B cell (primary cell): ENCODE results near the gene ICAM5. TPM values are rescaled to one million over a fixed set of nuclear protein-coding genes. Genes with fewer than 3 reads are reported as not detected.

Experiments
- ATAC-seq: fragments of 200-7000 bp; cut with Tn5 transposase; one replicate; pipeline ENCODE4 v1.10.0; 2021; ENCODE audit warnings: low read depth, mild to moderate bottlenecking, moderate number of reproducible peaks, moderate library complexity
- CTCF ChIA-PET: fragments of 350-600 bp; sonication (Branson Sonifier 250); formaldehyde crosslinking; loops from one replicate; lab custom pipeline; 2021; ENCODE audit warnings: antibody characterized with exemption, inconsistent platforms; lab: Charles Lee
- POLR2A ChIA-PET: fragments of 350-600 bp; sonication (Branson Sonifier 250); formaldehyde crosslinking; loops from one replicate; lab custom pipeline; 2021; ENCODE audit warnings: antibody characterized with exemption; lab: Charles Lee
- DNase-seq: peaks from one replicate; pipeline ENCODE4 v3.0.0; 2013
- H2AFZ ChIP-seq: 2 replicates; pipeline ENCODE4 v1.6.1; 2012; ENCODE audit warnings: mild to moderate bottlenecking, low read depth, low read length; ENCODE audit not compliant: insufficient read depth, poor library complexity, severe bottlenecking
- H3K27ac ChIP-seq, 2 donors: 1 replicate in 1 of 2; 2 replicates in 1 of 2; pipeline ENCODE4 v1.5.1; 2012 to 2013; ENCODE audit warnings: low read length in 2 of 2, mild to moderate bottlenecking in 2 of 2, moderate library complexity in 1 of 2
- H3K27me3 ChIP-seq, 4 experiments: fragments of 200-600 bp in 1 of 4; sonication (generic) in 1 of 4; replicated peaks in 1 of 4; 1 replicate in 2 of 4; 2 replicates in 2 of 4; pipeline versions ENCODE4 v1.6.1 to v1.7.0; 2013 to 2016; ENCODE audit warnings: low read length in 3 of 4, mild to moderate bottlenecking in 2 of 4, mixed read lengths in 1 of 4, moderate library complexity in 1 of 4; ENCODE audit not compliant: insufficient read depth in 4 of 4, control insufficient read depth in 3 of 4; ENCODE audit errors: control extremely low read depth in 1 of 4
- H3K36me3 ChIP-seq, 2 experiments: replicated peaks in 1 of 2; 1 replicate in 1 of 2; 2 replicates in 1 of 2; pipeline versions ENCODE4 v1.6.1 to v1.7.1; 2013; ENCODE audit warnings: low read length in 1 of 2; ENCODE audit not compliant: insufficient read depth in 2 of 2, control insufficient read depth in 1 of 2; ENCODE audit errors: control extremely low read depth in 1 of 2, extremely low read depth in 1 of 2
- H3K4me1 ChIP-seq, 2 donors: fragments of 200-600 bp in 1 of 2; sonication (generic) in 1 of 2; 1 replicate in 1 of 2; 2 replicates in 1 of 2; pipeline versions ENCODE4 v1.5.1 to v1.6.1; 2013 to 2017; ENCODE audit warnings: low read length in 2 of 2; ENCODE audit not compliant: control insufficient read depth in 2 of 2, insufficient read depth in 2 of 2
- H3K4me2 ChIP-seq: replicated peaks from 2 replicates; pipeline ENCODE3; 2012; ENCODE audit warnings: mild to moderate bottlenecking, low read depth, low read length; ENCODE audit not compliant: poor library complexity, severe bottlenecking
- H3K4me3 ChIP-seq, 5 experiments: fragments of 200-600 bp in 1 of 5; sonication (generic) in 1 of 5; 1 replicate in 3 of 5; 2 replicates in 2 of 5; pipeline versions ENCODE4 v1.5.1 to v1.7.0; 2011 to 2016; ENCODE audit warnings: low read length in 4 of 5, mild to moderate bottlenecking in 4 of 5, low read depth in 2 of 5, control low read depth in 1 of 5, moderate library complexity in 1 of 5; ENCODE audit not compliant: insufficient read depth in 1 of 5; ENCODE audit errors: control extremely low read depth in 1 of 5, extremely low read depth in 1 of 5
- H3K79me2 ChIP-seq: fragments of 200-600 bp; sonication (generic); one replicate; pipeline ENCODE4 v1.6.0; 2016; ENCODE audit warnings: low read length; ENCODE audit not compliant: control insufficient read depth, insufficient read depth
- H3K9ac ChIP-seq: fragments of 200-600 bp; sonication (generic); 2 replicates; pipeline ENCODE4 v1.6.1; 2017; ENCODE audit warnings: mild to moderate bottlenecking, low read length, moderate library complexity
- H3K9me3 ChIP-seq, 3 donors: one replicate each; pipeline versions ENCODE4 v1.6.1 to v1.7.1; 2013; ENCODE audit warnings: low read length in 2 of 3; ENCODE audit not compliant: control insufficient read depth in 2 of 3, insufficient read depth in 1 of 3; ENCODE audit errors: control extremely low read depth in 1 of 3
- H4K20me1 ChIP-seq: 2 replicates; pipeline ENCODE4 v1.6.0; 2012; ENCODE audit warnings: mild to moderate bottlenecking, low read length; ENCODE audit not compliant: insufficient read depth, control insufficient read depth, poor library complexity, severe bottlenecking
- H3K27ac Mint-ChIP-seq: one replicate; pipeline ENCODE4 v1.8.0; 2021; ENCODE audit warnings: mixed read lengths
- H3K27me3 Mint-ChIP-seq: one replicate; pipeline ENCODE4 v1.8.0; 2021; ENCODE audit warnings: mixed read lengths
- H3K4me1 Mint-ChIP-seq: one replicate; pipeline ENCODE4 v1.8.0; 2021; ENCODE audit warnings: mixed read lengths
- H3K4me3 Mint-ChIP-seq: one replicate; pipeline ENCODE4 v1.8.0; 2021; ENCODE audit warnings: mixed read lengths
- H3K9me3 Mint-ChIP-seq: one replicate; pipeline ENCODE4 v1.8.0; 2022; ENCODE audit warnings: mixed read lengths; ENCODE audit not compliant: insufficient read depth
- EZH2 ChIP-seq: IDR thresholded peaks from 2 replicates; pipeline ENCODE4 v1.6.1; 2012; ENCODE audit warnings: borderline replicate concordance, low read depth, mild to moderate bottlenecking, moderate library complexity, low read length; ENCODE audit not compliant: insufficient read depth, poor library complexity, severe bottlenecking
- WGBS: methylation state at CpG from one replicate; pipeline ENCODE4 v1.1.5; 2013; ENCODE audit warnings: missing lambda C conversion rate; ENCODE audit not compliant: insufficient coverage; 5-methylcytosine and 5-hydroxymethylcytosine counted together
- intact Hi-C: fragments of 100-400 bp; cut with micrococcal nuclease; formaldehyde crosslinking; loops from one replicate; pipeline ENCODE4 v1.10.0; 2022
- polyA plus RNA-seq: library from polyadenylated mRNA; depleted of rRNA; stranded (reverse); fragments of >200 nt; gene quantifications from 2 replicates; pipeline ENCODE4 v1.2.3, GENCODE V29; 2012
- total RNA-seq, 2 donors: library from RNA; stranded (reverse); fragments of 120-200 nt in 1 of 2; gene quantifications; 1 replicate in 1 of 2; 2 replicates in 1 of 2; pipeline versions ENCODE4 v1.2.3 to v1.2.4, GENCODE V29; 2013 to 2022
- TF ChIP-seq, protein P1 (sequence below): fragments of 200-600 bp; IDR thresholded peaks from one replicate; pipeline ENCODE4 v1.8.0; 2022; ENCODE audit warnings: antibody characterized with exemption, mild to moderate bottlenecking

ICAM5 gene
- total and polyA plus RNA-seq, 2 donors (not counting 1 experiment from before 2014, with no cell fraction given): 0.54 TPM; not detected in 1

DNA sequence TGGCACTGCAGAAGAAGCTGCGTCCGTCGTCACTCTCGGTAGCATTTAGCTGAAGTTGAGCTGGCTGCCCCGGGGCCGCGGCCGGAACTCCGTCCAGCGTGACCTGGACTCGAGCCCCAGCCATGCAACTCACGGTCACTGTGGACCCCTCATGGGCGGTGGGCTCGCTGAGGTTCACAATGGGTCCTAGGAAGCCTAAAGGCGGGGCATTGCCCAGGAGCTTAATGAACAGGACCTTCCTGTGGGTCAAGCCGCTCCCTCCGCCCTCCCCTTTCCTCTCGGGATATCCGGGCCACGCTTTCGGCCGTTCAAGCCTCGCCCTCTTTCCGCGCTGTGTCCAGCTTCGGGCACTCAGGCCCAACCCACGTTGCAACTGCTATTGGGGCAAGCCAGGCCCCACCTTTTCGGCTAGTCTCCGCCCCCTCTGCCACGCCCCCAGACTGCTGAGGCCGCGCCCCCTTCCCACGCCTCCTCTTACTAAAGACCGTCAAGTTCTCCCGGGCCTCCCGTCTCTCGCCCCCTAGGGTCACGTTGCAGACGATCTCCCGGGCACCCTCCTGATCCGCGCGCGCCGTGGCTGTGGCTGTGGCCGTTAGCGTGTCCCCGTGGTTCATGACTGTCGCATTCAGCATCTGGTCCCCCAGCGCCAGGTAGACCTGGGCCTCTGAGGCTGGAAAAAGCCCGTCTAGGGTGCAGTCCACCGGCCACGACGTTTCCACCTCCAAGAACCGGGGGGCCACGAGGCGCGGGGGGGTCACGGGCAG lies 45.0 kb downstream of the ICAM5 start:
- Histone ChIP-seq H3K4me3 (no peak overlapping the region), H3K9ac (no peak overlapping the region), H3K27me3 (no peaks in the 10 kb centered on the region), H3K36me3 (peaks cover 0 to 33% of the 10 kb centered on the region in 2 experiments), H4K20me1 (peaks cover 50% of the 10 kb centered on the region), H2AFZ (no peak overlapping the region), H3K9me3 (peaks cover 0 to 15% (median 0%) of the 10 kb centered on the region in 3 donors), H3K27ac (no peak overlapping the region), H3K4me1 (peaks cover 23 to 37% of the 10 kb centered on the region in 2 donors), H3K4me2 (no peak overlapping the region), H3K79me2 (peaks cover 92% of the 10 kb centered on the region)
- ChIA-PET POLR2A (interaction anchor here (0.6 to 2.2 kb wide), 3 partner anchors 38 to 107 kb away, joined by 6 to 13 read pairs (median 9); partner anchors contain the start of gene ICAM1), CTCF (interaction anchor here (1.7 to 4.3 kb wide), 2 partner anchors 54 to 65 kb away, joined by 9 to 14 read pairs; partner anchors contain the start of gene ICAM1)
- H3K27me3 Mint-ChIP-seq: no peaks in the 10 kb centered on the region
- intact Hi-C loops: loop anchor here (5.0 kb wide), 1 partner anchor 318 kb away; the partner anchor contains the start of gene ILF3
- WGBS: 87% methylated on average over 57 of the region's 59 CpGs
- DNase-seq: peak; percentile 40
- H3K4me3 Mint-ChIP-seq: no peak overlapping the region
- no peak for ATAC-seq
- TF ChIP-seq EZH2: no peak
- TF ChIP-seq, protein P1, sequence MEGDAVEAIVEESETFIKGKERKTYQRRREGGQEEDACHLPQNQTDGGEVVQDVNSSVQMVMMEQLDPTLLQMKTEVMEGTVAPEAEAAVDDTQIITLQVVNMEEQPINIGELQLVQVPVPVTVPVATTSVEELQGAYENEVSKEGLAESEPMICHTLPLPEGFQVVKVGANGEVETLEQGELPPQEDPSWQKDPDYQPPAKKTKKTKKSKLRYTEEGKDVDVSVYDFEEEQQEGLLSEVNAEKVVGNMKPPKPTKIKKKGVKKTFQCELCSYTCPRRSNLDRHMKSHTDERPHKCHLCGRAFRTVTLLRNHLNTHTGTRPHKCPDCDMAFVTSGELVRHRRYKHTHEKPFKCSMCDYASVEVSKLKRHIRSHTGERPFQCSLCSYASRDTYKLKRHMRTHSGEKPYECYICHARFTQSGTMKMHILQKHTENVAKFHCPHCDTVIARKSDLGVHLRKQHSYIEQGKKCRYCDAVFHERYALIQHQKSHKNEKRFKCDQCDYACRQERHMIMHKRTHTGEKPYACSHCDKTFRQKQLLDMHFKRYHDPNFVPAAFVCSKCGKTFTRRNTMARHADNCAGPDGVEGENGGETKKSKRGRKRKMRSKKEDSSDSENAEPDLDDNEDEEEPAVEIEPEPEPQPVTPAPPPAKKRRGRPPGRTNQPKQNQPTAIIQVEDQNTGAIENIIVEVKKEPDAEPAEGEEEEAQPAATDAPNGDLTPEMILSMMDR: no peak
- peak overlapping the region; percentile 32 for H3K27ac Mint-ChIP-seq
- H3K9me3 Mint-ChIP-seq: no peaks in the 10 kb centered on the region
- H3K4me1 Mint-ChIP-seq: peaks cover 37% of the 10 kb centered on the region
